ENCODE data around the gene BLID.

DNA sequence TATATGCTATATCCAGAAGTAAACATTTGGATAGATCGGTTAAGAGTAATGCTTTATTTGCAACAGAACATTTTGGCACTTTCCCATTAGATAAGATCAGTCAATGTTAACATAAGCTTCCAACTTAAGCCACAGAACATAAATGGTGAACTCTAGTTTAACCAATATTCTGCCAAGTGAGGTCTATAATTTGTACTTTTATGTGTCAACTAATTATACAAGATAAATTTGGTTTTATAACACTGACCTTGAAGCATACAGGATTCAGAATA, 23.5 kb upstream of the BLID start:
- TF ChIP-seq CTCF (conservative IDR thresholded peaks at IDR 0.05; ENCODE audit: low read depth in 2 of 2) (no peak), EZH2phosphoT487 (IDR thresholded peaks at IDR 0.05; ENCODE audit: unreplicated experiment) (no peak), JUNB (IDR thresholded peaks at IDR 0.05; ENCODE audit: unreplicated experiment) (no peak), POLR2AphosphoS5 (IDR thresholded peaks at IDR 0.05; ENCODE audit: low read depth) (no peak)
- TF ChIP-seq, protein P1, sequence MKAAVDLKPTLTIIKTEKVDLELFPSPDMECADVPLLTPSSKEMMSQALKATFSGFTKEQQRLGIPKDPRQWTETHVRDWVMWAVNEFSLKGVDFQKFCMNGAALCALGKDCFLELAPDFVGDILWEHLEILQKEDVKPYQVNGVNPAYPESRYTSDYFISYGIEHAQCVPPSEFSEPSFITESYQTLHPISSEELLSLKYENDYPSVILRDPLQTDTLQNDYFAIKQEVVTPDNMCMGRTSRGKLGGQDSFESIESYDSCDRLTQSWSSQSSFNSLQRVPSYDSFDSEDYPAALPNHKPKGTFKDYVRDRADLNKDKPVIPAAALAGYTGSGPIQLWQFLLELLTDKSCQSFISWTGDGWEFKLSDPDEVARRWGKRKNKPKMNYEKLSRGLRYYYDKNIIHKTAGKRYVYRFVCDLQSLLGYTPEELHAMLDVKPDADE (IDR thresholded peaks at IDR 0.05): no peak

Data from GM23338 (cell line).